HepG2 (cell line): ENCODE results near the gene RESP18. TPM values are rescaled to one million over a fixed set of nuclear protein-coding genes. Genes with fewer than 3 reads are reported as not detected.

ENCODE experiments used
- CEBPB ChIP-seq: IDR thresholded peaks from 2 replicates; pipeline ENCODE4 v1.6.1; 2011; ENCODE audit warnings: low read depth, low read length, improper control_type of control experiment, borderline replicate concordance
- KDM6A ChIP-seq: IDR thresholded peaks from 2 replicates; pipeline ENCODE4 v1.6.1; 2016; ENCODE audit warnings: low read depth
- MED1 ChIP-seq: sonication (generic); formaldehyde crosslinking; IDR thresholded peaks from 2 replicates; pipeline ENCODE4 v1.4.0; 2020; ENCODE audit warnings: missing genetic modification reagents
- MXD1 ChIP-seq: sonication (generic); formaldehyde crosslinking; IDR thresholded peaks from 2 replicates; pipeline ENCODE4 v1.4.0; 2020; ENCODE audit warnings: mild to moderate bottlenecking, missing genetic modification reagents
- NBN ChIP-seq: fragments of 450-650 bp; conservative IDR thresholded peaks from 2 replicates; pipeline ENCODE4 v1.6.1; 2017
- NFKB2 ChIP-seq: sonication (generic); formaldehyde crosslinking; IDR thresholded peaks from 2 replicates; pipeline ENCODE4 v1.4.0; 2020; ENCODE audit warnings: missing genetic modification reagents, borderline replicate concordance
- NR1H2 ChIP-seq: sonication (generic); formaldehyde crosslinking; IDR thresholded peaks from 2 replicates; pipeline ENCODE4 v1.8.1; 2022; ENCODE audit warnings: low read depth, missing genetic modification reagents, borderline replicate concordance
- PATZ1 ChIP-seq: sonication (generic); formaldehyde crosslinking; IDR thresholded peaks from 2 replicates; pipeline ENCODE4 v1.4.0; 2020; ENCODE audit warnings: missing genetic modification reagents
- ZNF407 ChIP-seq: sonication (generic); formaldehyde crosslinking; IDR thresholded peaks from one replicate; pipeline ENCODE4 v1.5.1; 2020; ENCODE audit warnings: mild to moderate bottlenecking, missing genetic modification reagents; ENCODE audit errors: not compliant biosample characterization
- ZNF589 ChIP-seq: sonication (generic); formaldehyde crosslinking; conservative IDR thresholded peaks from 2 replicates; pipeline ENCODE4 v1.8.0; 2022; ENCODE audit warnings: mild to moderate bottlenecking, moderate library complexity, missing genetic modification reagents
- ZNF609 ChIP-seq: sonication (generic); formaldehyde crosslinking; IDR thresholded peaks from 2 replicates; pipeline ENCODE4 v1.4.0; 2020; ENCODE audit warnings: mild to moderate bottlenecking, missing genetic modification reagents, borderline replicate concordance
- polyA plus RNA-seq, 8 experiments: library from polyadenylated mRNA; depleted of rRNA in 3 of 8; stranded (reverse) in 7 of 8; unstranded in 1 of 8; fragments of >200 nt; fragmentation: Illumina TruSeq in 4 of 8; extraction: Trizol in 4 of 8; gene quantifications; 2 replicates each; pipeline versions ENCODE4 v1.2.1 to v1.2.3, GENCODE V29; 2011 to 2016; ENCODE audit warnings: low read depth in 4 of 8, missing spikeins in 1 of 8, mixed read lengths in 1 of 8; ENCODE audit not compliant: insufficient read depth in 1 of 8
- total RNA-seq, 5 experiments: library from RNA; depleted of rRNA; stranded (reverse); fragments of >200 nt; fragmentation: Illumina TruSeq; extraction: Trizol; gene quantifications; 2 replicates each; pipeline ENCODE4 v1.2.3, GENCODE V29; 2016; ENCODE audit warnings: low read depth in 1 of 5

RESP18 gene
- total and polyA plus RNA-seq, 2 of the 13 experiments (the other 11 are each of a cell fraction or from before 2014, with no cell fraction given) = not detected

GRCh38 chr2:219294356-219295351, 37.9 kb downstream of the RESP18 start (continued):
- TF ChIP-seq NBN (0 out of 2 replicates have a peak, but pooled peaks have one; percentile 45), MED1 (CRISPR knock-in tag) (peak; percentile 60), ZNF407 (CRISPR knock-in tag) (no peak), NFKB2 (CRISPR knock-in tag) (peak; percentile 87; the same call in 1 of the 2 replicates), NR1H2 (no peak), MXD1 (peak; percentile 81), CEBPB (no peak), PATZ1 (CRISPR knock-in tag) (peak; percentile 83), ZNF589 (peak; percentile 80; the same call in 1 of the 2 replicates), KDM6A (CRISPR knock-in tag) (no peak), ZNF609 (0 out of 2 replicates have a peak, but pooled peaks have one; percentile 25)
